M059J (cell line): ENCODE data around the gene HIGD2B. TPM values are rescaled to one million over a fixed set of nuclear protein-coding genes. Genes with fewer than 3 reads are reported as not detected.
"Not testable (repeated sequence)": the region's sequence is repeated elsewhere in the genome, so short reads cannot be mapped to it uniquely, and the experiment has no call there.

Experiments used
- DNase-seq: peaks from one replicate; pipeline ENCODE4 v3.0.0-alpha.2; 2012; ENCODE audit warnings: low read depth
- total RNA-seq: library from RNA; depleted of rRNA; stranded (reverse); fragments of >200 nt; shearing (Covaris generic); gene quantifications from 2 replicates; pipeline ENCODE4 v1.2.3, GENCODE V29; 2014

The HIGD2B gene
- total RNA-seq, 1 experiment from 2014 or later = not detected

DNA sequence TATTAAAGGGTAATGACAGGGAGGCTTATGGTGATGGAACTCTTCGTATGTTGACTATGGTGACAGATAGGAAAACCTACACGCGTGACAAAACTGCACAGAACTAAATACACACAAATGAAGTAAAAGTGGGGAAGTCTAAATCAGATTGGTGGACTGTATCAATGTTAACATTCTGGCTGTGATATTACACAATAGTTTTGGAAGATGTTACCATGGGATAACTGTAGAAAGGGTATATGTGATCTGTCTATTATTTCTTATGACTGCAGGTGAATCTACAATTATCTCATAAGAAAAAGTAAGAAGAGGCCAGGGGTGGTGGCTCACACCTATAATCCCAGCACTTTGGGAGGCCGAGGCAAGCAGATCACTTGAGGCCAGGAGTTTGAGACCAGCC is 9.1 kb downstream of the HIGD2B start:
- no peak for DNase-seq

DNA sequence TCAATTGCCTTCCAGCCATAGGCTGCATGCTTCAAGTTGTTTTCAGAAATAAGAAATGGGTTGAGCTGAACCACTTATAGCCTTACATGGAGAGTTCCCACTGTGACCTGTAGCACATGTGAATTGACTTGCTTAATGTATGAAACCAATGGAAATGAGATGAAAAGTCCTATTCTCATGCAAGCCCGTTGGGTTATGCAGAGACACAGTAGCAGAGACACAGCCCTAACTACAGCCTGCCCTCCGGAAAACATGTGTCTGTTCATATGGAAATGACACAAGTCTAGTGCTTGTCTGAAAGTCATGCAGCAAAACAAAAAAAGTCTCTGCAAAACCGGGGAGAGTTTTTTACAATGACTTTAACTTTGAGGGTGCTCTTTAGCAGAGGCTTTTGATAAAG is 14.5 kb downstream of the HIGD2B start:
- no peak for DNase-seq

GRCh38 chr15:72670656-72671352 is 15.2 kb downstream of the HIGD2B start:
- DNase-seq = peak; percentile 67

- not testable (repeated sequence) for DNase-seq
These were observed 16.2 kb downstream of the HIGD2B start for GRCh38 chr15:72669803-72670202.

DNA sequence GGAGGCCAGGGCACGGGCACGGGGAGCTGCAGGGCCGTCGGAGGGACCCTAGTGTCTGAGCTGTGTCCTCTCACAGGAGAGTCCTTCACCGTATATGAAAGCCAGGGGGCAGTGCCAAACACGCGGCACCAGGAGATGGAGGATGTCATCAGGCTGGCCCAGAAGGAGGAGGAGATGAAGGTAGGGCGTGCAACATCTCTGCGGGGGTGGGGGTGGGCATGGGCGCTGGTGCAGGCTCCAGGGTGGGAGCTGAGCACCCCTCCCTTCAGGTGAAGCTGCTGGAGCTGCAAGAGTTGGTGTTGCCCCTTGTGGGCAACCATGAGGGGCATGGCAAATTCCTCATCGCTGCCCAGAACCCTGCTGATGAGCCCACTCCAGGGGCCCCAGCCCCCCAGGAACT is 20.3 kb downstream of the HIGD2B start:
- not testable (repeated sequence) for DNase-seq

DNA sequence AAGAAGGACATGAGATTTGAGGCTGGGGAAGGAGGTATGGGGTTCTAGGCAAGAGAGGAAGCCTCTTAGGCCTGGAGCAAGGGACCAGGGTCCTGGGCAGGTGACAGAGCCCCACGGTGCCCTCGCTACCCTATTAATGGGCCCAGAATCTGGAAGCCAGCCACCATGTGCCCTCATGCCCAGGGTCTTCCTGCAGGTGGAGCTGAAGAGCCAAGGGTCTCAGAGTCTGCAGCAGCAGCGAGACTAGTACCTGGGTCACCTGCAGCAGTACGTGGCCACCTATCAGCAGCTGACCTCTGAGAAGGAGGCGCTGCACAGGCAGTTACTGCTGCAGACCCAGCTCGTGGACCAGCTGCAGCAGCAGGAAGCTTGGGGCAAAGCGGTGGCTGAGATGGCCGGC is 22.1 kb downstream of the HIGD2B start:
- not testable (repeated sequence) for DNase-seq

DNA sequence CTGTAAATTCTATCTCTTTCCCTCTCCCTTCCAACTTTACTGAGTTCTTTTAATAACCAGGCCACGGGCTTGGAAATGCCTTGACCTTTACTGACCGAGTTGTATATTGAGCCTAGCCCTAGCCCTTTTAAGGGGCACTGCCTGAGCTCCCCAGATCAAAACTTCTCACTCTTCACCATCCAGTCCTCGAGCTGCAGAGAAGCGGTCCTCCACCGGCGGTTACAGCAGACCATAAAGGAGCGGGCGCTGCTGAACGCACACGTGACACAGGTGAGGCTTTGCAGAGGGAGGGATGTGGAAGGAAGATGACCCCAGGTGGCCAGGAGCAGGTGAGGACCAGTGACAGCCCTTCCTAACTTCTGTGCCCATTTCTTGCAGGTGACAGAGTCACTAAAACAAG is 24.9 kb downstream of the HIGD2B start:
- DNase-seq = not testable (repeated sequence)

DNA sequence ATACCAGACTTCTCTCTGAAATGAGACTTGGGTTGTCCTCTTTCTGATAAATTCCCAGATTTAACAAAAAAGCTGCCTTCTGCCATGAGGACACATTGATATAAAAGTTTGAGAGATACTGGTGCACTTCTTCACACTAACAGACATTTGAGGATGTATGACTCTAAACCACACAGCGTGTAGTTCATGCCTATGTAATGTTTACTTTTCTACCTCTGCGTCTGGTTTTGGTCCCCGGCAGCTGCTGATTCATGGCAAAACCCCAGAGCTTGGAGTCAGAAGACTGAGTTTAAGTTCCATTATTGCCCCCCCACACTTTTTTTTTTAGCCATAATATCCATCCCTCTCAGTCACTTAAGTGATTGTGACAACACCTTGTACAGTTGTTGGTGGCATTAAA is 30.0 kb downstream of the HIGD2B start:
- DNase-seq = not testable (repeated sequence)

DNA sequence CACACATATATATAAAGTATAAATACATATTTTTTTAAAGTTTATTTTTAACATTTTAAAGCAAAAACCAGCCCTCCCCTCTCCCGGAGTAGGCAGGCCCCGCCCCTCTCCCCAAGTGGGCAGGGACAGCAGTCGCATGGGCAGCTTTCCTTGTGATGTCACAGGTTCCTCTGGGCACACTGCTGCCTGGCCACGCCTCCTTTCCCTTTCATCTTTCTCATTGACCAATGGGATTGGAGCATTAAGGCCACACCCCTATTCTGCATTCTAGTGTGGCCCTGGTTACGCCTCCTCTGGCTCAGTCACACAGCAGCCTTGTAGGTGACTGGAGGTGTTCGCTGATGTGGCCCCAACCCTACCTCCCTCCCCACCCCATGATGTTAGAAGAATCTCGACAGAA is 31.6 kb downstream of the HIGD2B start, which contains the start of gene GOLGA6B:
TSS of gene GOLGA6B (plus strand) at position 301 of the 400 bp plus-strand sequence. CDS start at position 342, 41 bp downstream.
- DNase-seq = not testable (repeated sequence)

- not testable (repeated sequence) for DNase-seq
These were observed 37.2 kb downstream of the HIGD2B start for GRCh38 chr15:72648631-72649253.

DNA sequence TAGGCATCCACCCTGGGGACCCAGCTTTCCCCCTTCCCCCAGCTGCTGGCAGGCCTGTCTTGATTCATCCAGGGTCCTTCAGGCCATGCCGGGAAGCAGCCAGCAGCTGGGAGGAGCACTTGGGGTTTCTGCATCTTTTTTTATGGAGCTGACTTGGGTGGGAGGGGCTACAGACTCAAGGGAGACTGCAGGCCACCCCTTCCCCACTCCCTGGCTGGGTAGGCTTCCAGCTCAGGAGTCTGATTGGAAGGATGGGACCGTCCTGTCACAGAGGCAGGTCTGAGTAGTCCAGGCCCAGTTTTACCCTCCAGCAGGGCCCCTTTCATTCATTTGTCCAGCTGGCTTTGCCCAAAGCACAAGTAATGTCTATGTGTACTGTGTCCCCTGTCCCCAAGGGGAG is 43.7 kb downstream of the HIGD2B start:
- not testable (repeated sequence) for DNase-seq

GRCh38 chr15:72639759-72640483 is 46.1 kb downstream of the HIGD2B start:
- DNase-seq = not testable (repeated sequence)

DNA sequence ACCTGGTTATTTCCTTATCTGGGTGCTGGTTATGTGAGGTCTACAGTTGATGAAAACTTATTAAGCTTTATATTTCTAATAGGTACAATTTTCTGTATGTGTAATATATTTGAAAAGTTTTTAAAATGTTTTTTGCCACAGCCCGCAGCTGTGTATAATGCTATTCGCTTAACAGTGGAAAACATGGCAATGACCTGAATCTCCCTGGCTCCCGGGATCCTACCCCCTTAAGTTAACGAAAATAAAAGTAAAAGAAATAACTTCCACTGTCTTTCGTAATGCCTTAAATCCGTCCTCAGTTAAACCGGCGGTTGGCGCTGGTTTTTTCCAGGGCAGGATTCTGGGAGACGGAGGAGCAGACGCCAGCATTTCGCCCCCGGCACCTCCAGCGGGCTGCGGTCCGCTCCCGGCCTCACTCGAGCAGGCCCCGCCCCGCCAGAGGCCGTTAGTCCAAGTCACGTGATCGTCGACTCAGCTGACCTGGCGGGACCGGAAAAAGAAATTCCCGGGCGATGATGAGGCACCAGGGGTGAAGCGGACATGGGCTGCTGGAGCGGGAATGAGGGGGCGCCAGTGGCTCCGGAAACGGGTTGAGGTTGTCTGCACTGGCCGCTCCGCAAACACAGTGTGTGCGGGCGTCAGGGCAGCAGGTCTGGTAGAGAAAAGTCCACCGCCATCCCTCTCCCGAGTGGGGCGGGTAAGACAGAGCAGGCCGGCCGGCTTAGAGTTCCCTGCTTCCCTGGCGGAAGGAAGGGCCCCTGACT is 49.3 kb downstream of the HIGD2B start:
- peak; percentile 80 for DNase-seq

DNA sequence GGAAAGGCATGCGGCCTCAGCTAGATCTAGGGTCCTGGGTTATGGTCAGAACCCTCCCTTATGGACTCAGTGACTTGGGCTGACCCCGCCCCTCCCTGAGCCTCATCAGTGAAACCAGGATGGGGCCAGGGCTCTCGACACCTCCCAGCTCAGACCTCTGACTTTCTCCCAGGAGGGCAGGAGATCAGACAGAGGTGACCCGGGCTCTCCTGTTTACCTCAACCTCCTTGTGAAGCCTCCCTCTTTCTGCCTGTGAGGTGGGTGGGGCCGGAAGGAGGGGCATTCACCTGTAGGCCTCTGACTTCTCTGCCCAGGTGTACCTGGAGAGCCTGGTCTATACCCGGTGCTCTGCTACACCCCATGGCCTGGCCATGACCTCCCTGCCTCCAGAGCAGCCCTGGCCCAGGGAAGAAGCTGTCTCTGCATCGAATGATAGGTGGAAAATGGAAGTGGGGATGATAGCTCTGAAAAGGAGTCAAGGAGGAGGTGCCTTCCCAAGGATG is 56.9 kb downstream of the HIGD2B start:
- DNase-seq = not testable (repeated sequence)

DNA sequence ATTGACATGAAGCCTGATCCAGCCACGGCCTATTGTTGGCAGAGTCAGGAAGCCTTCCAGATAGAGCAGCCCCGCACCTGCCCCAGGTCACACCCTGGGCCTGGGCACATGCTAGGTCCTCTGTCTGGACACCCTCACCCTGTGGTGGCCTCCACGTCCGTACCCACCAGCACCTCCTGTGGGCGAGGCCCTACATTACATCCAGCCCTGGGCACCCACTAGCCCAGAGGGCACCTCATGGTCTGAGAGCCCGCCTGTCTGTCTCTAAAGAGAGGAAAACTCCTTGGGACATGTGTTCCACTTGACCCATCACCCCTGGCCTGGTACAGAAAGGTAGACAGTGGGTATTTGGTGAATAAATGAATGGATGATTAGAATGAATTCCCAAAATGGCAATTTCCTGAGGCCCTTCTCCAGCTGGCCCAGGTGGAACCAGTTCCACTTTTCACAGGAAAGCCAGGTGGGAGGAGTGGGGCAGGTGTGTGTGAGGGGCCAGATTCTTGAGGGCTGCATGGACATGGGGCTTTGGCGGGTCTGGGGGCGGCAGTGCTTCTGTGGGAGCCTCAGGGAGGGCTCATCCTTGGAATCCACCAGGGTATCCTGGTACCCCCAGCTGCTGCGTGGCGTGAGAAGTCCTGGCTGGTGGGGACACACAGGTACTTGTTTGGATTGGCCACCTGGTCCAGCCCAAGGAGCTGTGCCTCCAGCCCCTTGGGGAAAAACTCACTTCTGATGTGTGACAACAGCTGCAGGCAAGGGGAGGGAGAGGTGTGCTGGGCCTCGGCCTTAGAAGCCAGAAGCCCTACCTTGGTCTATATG is 57.5 kb downstream of the HIGD2B start:
- not testable (repeated sequence) for DNase-seq

GRCh38 chr15:72626153-72626552 is 59.8 kb downstream of the HIGD2B start:
- not testable (repeated sequence) for DNase-seq
